Left lung (tissue), 10 donors: ENCODE data around the gene KCNMB2. TPM values are rescaled to one million over a fixed set of nuclear protein-coding genes. Genes with fewer than 3 reads are reported as not detected.
A peak's percentile ranks its signal among the peaks of the same experiment; 100 is the strongest.

Source experiments
- ATAC-seq: fragments of 200-7000 bp; cut with Tn5 transposase; one replicate; pipeline ENCODE4 v1.9.1; 2020; ENCODE audit warnings: moderate library complexity
- DNase-seq, 4 donors: peaks; one replicate each; pipeline ENCODE4 v3.0.0-alpha.2; 2013 to 2020
- H3K27ac ChIP-seq, 2 donors: fragments of 200-600 bp; sonication (generic) in 1 of 2; one replicate each; pipeline versions ENCODE4 v1.5.0 to v1.8.0; 2020 to 2021
- H3K27me3 ChIP-seq, 2 donors: fragments of 200-600 bp; sonication (generic) in 1 of 2; one replicate each; pipeline versions ENCODE4 v1.5.0 to v1.8.0; 2020 to 2021
- H3K36me3 ChIP-seq, 2 donors: fragments of 200-600 bp; sonication (generic) in 1 of 2; one replicate each; pipeline versions ENCODE4 v1.5.0 to v1.8.0; 2020 to 2021
- H3K4me1 ChIP-seq, 2 donors: fragments of 200-600 bp; one replicate each; pipeline ENCODE4 v1.8.0; 2021
- H3K4me3 ChIP-seq, 2 donors: fragments of 200-600 bp; sonication (generic) in 1 of 2; one replicate each; pipeline versions ENCODE4 v1.5.0 to v1.8.0; 2020 to 2021; ENCODE audit warnings: mild to moderate bottlenecking in 1 of 2
- H3K9me3 ChIP-seq, 2 donors: fragments of 200-600 bp; sonication (generic) in 1 of 2; one replicate each; pipeline versions ENCODE4 v1.5.0 to v1.8.0; 2020 to 2021
- intact Hi-C, 2 donors: fragments of 100-400 bp; cut with DNase I; formaldehyde crosslinking; loops; one replicate each; pipeline versions ENCODE4 v1.11.2 to v1.14.2; 2022
- polyA plus RNA-seq, 6 donors: library from polyadenylated mRNA; unstranded; fragments of 120-200 nt; gene quantifications; one replicate each; pipeline ENCODE4 v1.2.1, GENCODE V29; 2013; ENCODE audit not compliant: insufficient read length in 6 of 6
- total RNA-seq, 2 donors: library from RNA; stranded (reverse); fragmentation: NEBNext Ultra II Directional; extraction: Animal tissue kit (Norgen Biotek cat#: 25700); gene quantifications; one replicate each; pipeline ENCODE4 v1.2.1, GENCODE V29; 2021
- TF ChIP-seq, protein P1 (sequence below), 2 donors: fragments of 200-600 bp; sonication (generic) in 1 of 2; IDR thresholded peaks; one replicate each; pipeline versions ENCODE4 v1.5.0 to v1.8.0; 2021; ENCODE audit warnings: antibody characterized with exemption in 2 of 2
- donor health status: DM: no; HTN: yes; CAD: no.
- donor health status: DM: no; HTN: no; CAD: no.

The KCNMB2 gene
- total and polyA plus RNA-seq, 8 donors: 0.45 to 16.9 (median 12.1) TPM

DNA sequence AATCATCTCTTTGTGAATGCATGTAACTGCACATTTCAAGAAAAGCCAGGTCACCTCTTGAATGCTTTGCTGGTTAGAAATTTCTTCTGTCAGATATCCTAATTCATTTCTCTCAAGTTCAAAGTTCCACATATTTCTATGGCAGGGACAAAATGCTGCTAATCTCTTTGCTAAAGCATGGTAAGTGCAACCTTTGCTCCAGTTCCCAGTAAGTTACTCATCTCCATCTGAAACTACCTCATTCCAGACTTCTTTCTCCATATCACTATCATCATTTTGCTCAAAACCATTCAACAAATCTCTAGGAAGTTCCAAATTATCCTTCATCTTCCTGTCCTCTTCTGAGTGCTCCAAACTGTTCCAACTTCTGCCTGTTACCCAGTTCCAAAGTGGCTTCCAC, 304.8 kb downstream of the KCNMB2 start:
- Histone ChIP-seq H3K9me3 (no peaks in the 10 kb centered on the region), H3K27ac (no peak overlapping the region), H3K4me3 (no peak overlapping the region), H3K4me1 (no peaks in the 10 kb centered on the region), H3K27me3 (no peaks in the 10 kb centered on the region), H3K36me3 (no peaks in the 10 kb centered on the region)
- ATAC-seq: no peak
- no peak for DNase-seq
- intact Hi-C loops: no loop called here
- TF ChIP-seq, protein P1, sequence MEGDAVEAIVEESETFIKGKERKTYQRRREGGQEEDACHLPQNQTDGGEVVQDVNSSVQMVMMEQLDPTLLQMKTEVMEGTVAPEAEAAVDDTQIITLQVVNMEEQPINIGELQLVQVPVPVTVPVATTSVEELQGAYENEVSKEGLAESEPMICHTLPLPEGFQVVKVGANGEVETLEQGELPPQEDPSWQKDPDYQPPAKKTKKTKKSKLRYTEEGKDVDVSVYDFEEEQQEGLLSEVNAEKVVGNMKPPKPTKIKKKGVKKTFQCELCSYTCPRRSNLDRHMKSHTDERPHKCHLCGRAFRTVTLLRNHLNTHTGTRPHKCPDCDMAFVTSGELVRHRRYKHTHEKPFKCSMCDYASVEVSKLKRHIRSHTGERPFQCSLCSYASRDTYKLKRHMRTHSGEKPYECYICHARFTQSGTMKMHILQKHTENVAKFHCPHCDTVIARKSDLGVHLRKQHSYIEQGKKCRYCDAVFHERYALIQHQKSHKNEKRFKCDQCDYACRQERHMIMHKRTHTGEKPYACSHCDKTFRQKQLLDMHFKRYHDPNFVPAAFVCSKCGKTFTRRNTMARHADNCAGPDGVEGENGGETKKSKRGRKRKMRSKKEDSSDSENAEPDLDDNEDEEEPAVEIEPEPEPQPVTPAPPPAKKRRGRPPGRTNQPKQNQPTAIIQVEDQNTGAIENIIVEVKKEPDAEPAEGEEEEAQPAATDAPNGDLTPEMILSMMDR (IDR thresholded peaks at IDR 0.05): no peak

DNA sequence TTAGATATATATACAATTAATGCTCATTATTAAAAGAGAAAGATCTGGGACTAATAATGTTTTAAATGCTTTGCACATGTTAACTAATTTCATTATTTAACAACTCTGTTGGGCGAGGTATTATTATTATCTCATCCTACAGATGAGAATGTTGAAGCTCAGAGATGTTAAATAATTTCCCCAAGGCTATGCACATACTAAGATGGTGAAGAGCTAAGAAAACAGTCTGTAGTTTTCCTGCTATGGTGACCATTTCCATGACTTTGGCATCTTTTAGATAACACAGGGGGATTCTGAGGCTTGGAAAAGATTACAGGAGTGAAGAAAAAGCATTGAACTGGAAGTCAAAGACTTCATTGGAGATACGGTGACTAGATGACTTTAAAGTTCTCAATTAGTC, 308.7 kb downstream of the KCNMB2 start:
- Histone ChIP-seq H3K9me3 (no peaks in the 10 kb centered on the region), H3K4me3 (no peak overlapping the region)
- intact Hi-C loops: no loop called here

DNA sequence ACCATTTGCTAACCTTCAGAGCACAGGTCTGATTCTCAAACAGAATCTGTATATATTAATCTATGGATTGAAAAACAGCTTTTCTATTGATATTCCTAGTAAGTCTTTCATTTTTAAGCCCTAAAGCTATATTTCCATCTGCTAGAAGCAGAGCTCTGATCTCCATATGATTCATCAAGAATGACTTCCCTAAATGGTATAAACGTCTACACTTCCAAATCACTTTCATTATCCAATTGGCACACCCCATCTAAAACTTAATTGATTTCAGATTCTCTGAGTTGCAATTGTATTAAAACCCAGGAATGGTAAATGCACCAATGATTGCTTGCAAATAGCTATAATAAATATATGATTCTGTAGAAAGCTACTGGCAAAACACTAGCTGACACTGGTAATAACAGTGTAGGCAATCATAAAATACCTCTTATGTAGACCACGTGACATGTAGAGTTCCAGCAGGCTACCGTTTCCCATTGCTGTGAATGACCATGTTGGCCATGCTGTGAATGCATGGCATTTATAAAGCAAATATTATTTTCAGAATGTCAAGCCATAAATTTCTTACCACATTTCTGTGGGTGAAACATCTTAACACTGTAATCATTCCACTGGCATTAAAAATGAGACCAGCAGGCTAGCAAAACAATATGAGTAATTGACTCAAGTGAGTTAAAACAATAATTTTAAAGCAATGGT, 309.3 kb downstream of the KCNMB2 start:
- no peak for DNase-seq
- H3K9me3 ChIP-seq: no peaks in the 10 kb centered on the region
- no peak overlapping the region for H3K4me3 ChIP-seq
- H3K27me3 ChIP-seq: no peaks in the 10 kb centered on the region
- intact Hi-C loops: no loop called here
- ATAC-seq: peak; percentile 33
- H3K4me1 ChIP-seq: no peaks in the 10 kb centered on the region
- TF ChIP-seq, protein P1 (IDR thresholded peaks at IDR 0.05): no peak
- H3K27ac ChIP-seq: no peak overlapping the region
- no peaks in the 10 kb centered on the region for H3K36me3 ChIP-seq

More for the DNA sequence above, 308.7 kb downstream of the KCNMB2 start:
- TF ChIP-seq, protein P1 (IDR thresholded peaks at IDR 0.05): no peak
- no peaks in the 10 kb centered on the region for H3K27me3 ChIP-seq
- no peaks in the 10 kb centered on the region for H3K36me3 ChIP-seq
- H3K27ac ChIP-seq: no peak overlapping the region
- DNase-seq: no peak
- no peak for ATAC-seq
- no peaks in the 10 kb centered on the region for H3K4me1 ChIP-seq

DNA sequence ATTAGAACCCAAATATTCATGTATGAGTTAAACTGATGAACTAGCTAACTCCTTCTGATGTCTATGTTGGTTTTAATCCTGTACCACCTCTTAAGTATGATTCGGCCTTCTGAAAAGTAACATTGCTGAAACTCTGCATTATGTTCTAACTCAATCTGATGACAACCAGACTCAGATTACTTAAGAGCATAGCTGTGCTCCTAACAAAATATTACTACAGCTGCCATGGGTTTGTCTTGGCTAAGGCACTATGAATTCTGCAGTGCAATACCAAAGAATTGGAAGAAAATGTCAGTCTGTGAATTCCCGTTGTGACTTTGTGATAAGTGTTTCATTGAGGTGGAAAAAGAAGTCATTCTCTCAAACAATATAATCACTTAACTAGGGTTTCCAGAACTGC, 311.0 kb downstream of the KCNMB2 start:
- H3K4me3 ChIP-seq: no peak overlapping the region
- H3K27me3 ChIP-seq: no peaks in the 10 kb centered on the region
- ATAC-seq (peak; percentile 42), DNase-seq (peak in 2 of 4 donors; percentile 69 to 84)
- TF ChIP-seq, protein P1 (IDR thresholded peaks at IDR 0.05): no peak
- no peaks in the 10 kb centered on the region for H3K9me3 ChIP-seq
- H3K36me3 ChIP-seq: no peaks in the 10 kb centered on the region
- no peak overlapping the region for H3K27ac ChIP-seq
- intact Hi-C loops: no loop called here
- H3K4me1 ChIP-seq: no peaks in the 10 kb centered on the region

GRCh38 chr3:178849199-178849910, 313.1 kb downstream of the KCNMB2 start:
- intact Hi-C loops: no loop called here
- H3K27ac ChIP-seq: no peak overlapping the region
- H3K27me3 ChIP-seq: no peaks in the 10 kb centered on the region
- TF ChIP-seq, protein P1 (IDR thresholded peaks at IDR 0.05): no peak
- H3K9me3 ChIP-seq: no peaks in the 10 kb centered on the region
- no peaks in the 10 kb centered on the region for H3K4me1 ChIP-seq
- ATAC-seq: no peak
- peak in 1 of 4 donors; percentile 26 for DNase-seq
- H3K4me3 ChIP-seq: no peak overlapping the region
- no peaks in the 10 kb centered on the region for H3K36me3 ChIP-seq
